DMS79 (cell line): ENCODE data around the gene RSAD1.

Experiments
- DNase-seq: peaks from one replicate; lab custom pipeline; 2025; lab: John Stamatoyannopoulos, UW

RSAD1 gene

GRCh38 chr17:50519141-50519834 lies 40.6 kb downstream of the RSAD1 start:
- no peak for DNase-seq

DNA sequence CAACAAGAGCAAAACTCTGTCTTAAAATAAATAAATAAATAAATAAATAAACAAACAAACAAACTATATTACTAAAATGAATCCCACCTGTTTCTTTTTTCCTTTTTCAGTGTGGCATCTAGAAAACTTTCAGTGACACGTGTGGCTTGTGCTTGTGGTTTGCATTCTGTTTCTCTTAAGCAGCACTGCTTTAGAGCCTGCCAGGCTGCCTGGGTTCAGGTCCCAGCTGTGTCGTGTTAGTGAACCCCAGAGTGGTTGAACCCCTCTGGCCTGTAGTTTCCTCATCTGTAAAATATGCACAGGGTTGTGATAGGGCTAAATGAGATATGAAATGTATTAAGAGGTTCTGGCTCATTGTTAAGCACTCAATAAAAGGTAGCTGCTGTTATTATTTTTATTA lies 41.8 kb downstream of the RSAD1 start:
- DNase-seq = no peak

DNA sequence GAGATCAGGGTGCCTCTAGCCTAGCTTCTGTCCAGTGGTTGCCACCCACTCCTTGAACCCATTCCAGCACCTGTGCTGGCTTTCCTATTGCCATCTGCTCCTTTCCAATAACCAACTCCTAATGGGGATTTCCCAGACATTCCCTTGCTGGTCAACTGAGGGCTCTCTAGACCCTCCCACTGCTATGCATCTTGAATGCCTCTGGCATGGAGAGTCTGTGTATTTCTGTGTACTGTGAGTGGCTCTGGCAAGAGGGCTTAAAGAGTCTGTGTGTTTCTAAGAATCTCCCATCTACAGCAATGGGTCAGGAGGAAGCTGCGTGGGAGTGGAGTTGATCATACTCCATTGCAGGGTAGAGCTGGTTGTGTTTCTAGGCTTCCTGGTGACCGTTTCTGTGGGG lies 42.9 kb downstream of the RSAD1 start:
- DNase-seq = no peak

DNA sequence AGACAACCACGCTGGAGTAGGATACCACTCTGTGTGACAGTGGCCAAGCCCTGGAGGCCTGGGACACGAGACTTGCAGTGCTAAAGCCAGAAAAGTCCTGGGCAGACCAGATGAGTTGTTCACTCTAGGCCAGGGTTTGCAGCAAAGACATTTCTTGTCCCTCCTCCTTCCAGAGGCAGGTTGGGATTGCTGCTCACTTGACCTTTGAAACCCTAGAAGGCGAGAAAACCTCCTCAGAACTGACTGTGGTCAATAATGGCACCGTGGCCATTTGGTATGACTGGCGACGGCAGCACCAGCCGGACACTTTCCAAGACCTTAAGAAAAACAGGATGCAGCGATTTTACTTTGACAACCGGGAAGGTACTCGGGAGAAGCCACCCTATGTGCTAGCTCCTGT lies 44.1 kb downstream of the RSAD1 start:
- DNase-seq = no peak

- DNase-seq = no peak
Observed at GRCh38 chr17:50523208-50523607, 44.5 kb downstream of the RSAD1 start.

- no peak for DNase-seq
Observed at GRCh38 chr17:50524838-50525237, 46.2 kb downstream of the RSAD1 start.

DNA sequence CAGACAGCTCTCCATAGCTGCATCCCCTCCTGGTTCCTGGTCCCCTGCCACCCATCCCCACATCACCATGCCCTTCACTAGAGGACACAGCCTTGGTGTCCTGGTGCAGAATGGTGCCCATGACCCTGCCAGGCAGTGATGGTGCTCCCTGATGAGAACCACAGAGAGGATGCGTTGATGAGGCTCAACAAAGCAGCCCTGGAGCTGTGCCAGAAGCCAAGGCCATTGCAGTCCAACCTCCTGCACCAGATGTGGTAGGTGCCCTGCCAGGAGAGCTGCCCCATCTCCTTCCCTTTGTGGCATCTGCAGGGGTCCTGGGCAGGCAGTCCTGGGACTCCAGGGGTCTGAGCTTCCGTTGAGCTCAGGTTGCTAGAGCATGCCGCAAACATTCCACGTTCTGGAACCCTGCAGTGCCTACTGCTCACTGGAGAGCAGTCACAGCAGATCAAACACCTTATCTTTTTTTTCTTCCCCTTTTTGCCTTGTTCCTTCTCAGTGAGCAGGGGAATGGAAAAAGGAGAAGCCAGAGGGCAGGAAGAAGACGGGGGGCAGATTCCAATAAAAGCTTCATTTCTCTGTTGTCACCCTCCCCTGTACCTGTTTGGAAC lies 48.6 kb downstream of the RSAD1 start:
- no peak for DNase-seq

GRCh38 chr17:50527949-50528474 lies 49.4 kb downstream of the RSAD1 start:
- no peak for DNase-seq

DNA sequence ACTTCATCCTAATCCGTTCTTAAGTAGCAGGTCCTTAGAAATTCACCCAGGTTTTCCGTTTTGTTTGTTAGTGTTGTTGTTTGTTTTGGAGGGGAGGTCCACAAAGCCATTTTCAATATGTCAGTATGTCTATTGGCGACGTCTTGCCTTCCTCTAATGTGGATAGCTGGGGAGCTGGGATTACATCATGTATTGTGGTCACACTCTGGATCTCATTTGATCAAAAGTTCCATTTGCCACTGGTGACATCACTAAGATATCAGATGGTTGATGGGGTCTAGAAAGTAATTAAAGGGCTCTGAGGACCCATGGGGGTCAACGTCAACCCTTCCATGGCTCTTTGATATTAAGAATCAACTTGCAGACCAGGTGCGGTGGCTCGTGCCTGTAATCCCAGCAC lies 51.2 kb downstream of the RSAD1 start:
- no peak for DNase-seq

DNA sequence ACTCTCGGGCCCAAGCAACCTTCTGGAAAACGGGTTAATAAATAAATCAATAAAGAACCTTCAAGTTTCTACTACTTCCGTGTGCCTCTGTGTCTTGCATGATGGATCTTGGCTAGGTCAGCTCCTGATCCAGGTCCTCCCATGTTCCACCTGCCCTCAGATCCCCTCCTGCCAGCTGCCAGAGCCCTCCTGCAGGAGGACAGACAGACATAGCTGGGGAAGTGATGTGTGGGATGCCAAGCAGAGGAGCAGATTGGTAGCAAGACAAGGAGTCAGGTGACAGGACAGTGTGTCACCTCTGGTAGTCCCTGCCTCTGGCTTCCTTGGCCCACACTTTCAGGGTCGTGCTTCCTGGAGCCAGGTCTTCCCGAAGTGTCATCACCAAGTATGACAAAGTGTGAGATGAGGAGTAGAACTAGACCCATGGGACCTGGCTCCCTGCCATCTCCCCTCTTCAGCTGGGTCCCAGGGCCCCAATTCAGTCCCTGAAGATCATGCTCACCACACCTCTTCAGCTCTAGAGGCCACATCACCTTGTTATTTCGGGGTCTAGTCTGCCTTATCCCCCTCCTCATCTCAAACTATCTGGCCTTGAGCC lies 52.9 kb downstream of the RSAD1 start:
- peak; percentile 78 for DNase-seq

GRCh38 chr17:50532452-50533024 lies 53.9 kb downstream of the RSAD1 start, which contains the start of gene EPN3:
TSS of gene EPN3 (plus strand) at chr17:50532735. CDS start at chr17:50536557, 3,822 bp downstream.
- DNase-seq = peak; percentile 55

GRCh38 chr17:50533185-50533584 lies 54.5 kb downstream of the RSAD1 start:
- no peak for DNase-seq

- DNase-seq = peak; percentile 7
Observed at GRCh38 chr17:50533720-50534148, 55.1 kb downstream of the RSAD1 start.

DNA sequence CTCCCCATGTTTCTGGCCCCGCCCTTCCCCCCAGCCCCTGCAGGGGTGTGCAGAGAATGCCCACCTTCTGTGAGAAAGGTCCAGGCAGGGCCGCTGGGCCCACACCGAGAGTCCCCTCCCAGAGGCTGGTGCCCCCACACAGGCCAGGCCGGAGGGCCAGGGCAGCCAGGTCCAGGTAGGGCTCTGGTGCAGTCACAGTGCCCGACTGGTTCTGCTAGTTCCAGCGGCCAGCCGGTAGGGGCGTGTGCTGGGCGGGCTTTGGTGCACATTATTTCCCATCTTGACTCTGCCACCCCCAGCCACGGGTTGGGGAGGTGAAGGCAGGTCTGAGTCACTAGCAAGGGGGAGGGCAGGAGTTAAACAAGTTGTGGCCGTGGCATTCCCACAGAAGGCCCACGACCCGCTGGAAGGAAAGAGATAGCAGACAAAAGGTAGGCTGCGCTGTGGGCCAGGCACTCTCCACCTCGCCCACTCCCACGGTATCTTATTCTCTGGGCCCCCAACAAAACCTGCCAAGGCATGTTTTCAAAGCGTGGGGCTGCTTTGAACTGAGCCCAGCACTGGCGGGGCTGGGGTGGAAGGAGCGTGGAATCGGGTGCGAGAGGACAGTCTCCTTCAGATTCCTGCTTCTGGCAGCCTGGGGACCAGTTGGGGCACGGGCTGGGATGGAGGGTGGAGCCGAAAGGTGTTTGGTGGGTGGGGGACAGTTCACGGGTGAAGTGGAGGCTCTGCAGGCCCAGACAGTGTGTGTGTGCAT lies 55.7 kb downstream of the RSAD1 start:
- no peak for DNase-seq

- DNase-seq = no peak
Observed at GRCh38 chr17:50534979-50535326, 56.3 kb downstream of the RSAD1 start.

DNA sequence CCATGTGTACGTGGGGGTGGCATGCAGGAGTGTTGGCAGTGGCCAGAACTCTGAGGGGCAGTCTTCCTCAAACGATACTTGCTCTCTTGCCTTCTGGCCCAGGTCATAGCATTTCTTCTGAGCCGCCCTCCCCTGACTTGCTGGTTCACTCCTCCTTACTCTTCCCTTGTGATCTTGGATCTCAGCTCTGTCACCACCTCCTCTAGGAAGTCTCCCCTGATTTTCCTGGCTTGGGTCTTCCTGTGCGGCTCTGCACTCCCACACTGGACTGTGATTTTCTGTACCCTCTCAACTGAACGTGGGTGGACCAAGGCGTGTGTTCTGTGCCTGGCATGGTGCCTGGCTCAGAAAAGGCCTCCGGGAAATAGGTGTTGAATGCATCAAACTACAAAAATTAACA lies 56.7 kb downstream of the RSAD1 start:
- no peak for DNase-seq
